Right lobe of liver (tissue), 6 donors: ENCODE results near the gene SLC39A12. TPM values are rescaled to one million over a fixed set of nuclear protein-coding genes. Genes with fewer than 3 reads are reported as not detected.

ENCODE experiments used
- ATAC-seq, 4 donors: fragments of 200-7000 bp; cut with Tn5 transposase; one replicate each; pipeline ENCODE4 v1.9.1; 2020; ENCODE audit warnings: mild to moderate bottlenecking in 4 of 4, moderate library complexity in 4 of 4
- DNase-seq, 3 donors: peaks; one replicate each; pipeline ENCODE4 v3.0.0-alpha.2; 2020
- H3K27ac ChIP-seq, 3 donors: fragments of 200-600 bp; one replicate each; pipeline ENCODE4 v1.8.0; 2022
- H3K27me3 ChIP-seq, 2 donors: fragments of 200-600 bp; one replicate each; pipeline ENCODE4 v1.8.0; 2022
- H3K36me3 ChIP-seq, 4 donors: fragments of 200-600 bp; sonication (generic) in 1 of 4; one replicate each; pipeline versions ENCODE4 v1.5.1 to v1.8.0; 2017 to 2022; ENCODE audit warnings: control low read depth in 1 of 4
- H3K4me1 ChIP-seq, 4 donors: fragments of 200-600 bp; sonication (generic) in 1 of 4; one replicate each; pipeline versions ENCODE4 v1.5.1 to v1.8.0; 2017 to 2022; ENCODE audit warnings: control low read depth in 1 of 4
- H3K4me3 ChIP-seq, 3 donors: fragments of 200-600 bp; one replicate each; pipeline ENCODE4 v1.8.0; 2022
- H3K9me3 ChIP-seq, 4 donors: fragments of 200-600 bp; sonication (generic) in 1 of 4; one replicate each; pipeline versions ENCODE4 v1.5.1 to v1.8.0; 2017 to 2022; ENCODE audit warnings: control low read depth in 1 of 4
- CTCF ChIP-seq, 4 donors: fragments of 200-600 bp in 3 of 4; fragments of 450-650 bp in 1 of 4; IDR thresholded peaks; one replicate each; pipeline versions ENCODE4 v1.5.1 to v1.8.0; 2016 to 2022; ENCODE audit warnings: antibody characterized with exemption in 4 of 4, mild to moderate bottlenecking in 2 of 4
- POLR2A ChIP-seq: fragments of 450-650 bp; IDR thresholded peaks from one replicate; pipeline ENCODE4 v1.6.1; 2017; ENCODE audit warnings: antibody characterized with exemption, mild to moderate bottlenecking
- WGBS: methylation state at CpG from one replicate; pipeline ENCODE4 v1.1.6; 2018; ENCODE audit warnings: low coverage, low lambda C conversion rate; ENCODE audit not compliant: insufficient coverage; ENCODE audit errors: missing lambda C conversion rate; 5-methylcytosine and 5-hydroxymethylcytosine counted together
- intact Hi-C, 2 donors: fragments of 100-400 bp; cut with DNase I; formaldehyde crosslinking; loops; one replicate each; pipeline versions ENCODE4 v1.11.2 to v1.14.1; 2022
- total RNA-seq, 6 experiments: library from RNA; depleted of rRNA in 2 of 6; stranded (reverse); fragments of >200 nt in 2 of 6; fragmentation: NEBNext Ultra II Directional in 3 of 6; extraction: Animal tissue kit (Norgen Biotek cat#: 25700) in 3 of 6; gene quantifications; one replicate each; pipeline versions ENCODE4 v1.1.0 to v1.2.4, GENCODE V29; 2016 to 2023
- donor health status: DM: no; HTN: yes; CAD: no.
- donor health status: DM: no; HTN: no; CAD: no.
- donor health status: DM: no; HTN: no; CAD: no.
- donor health status: DM: no; HTN: yes; CAD: no.
- donor health status: DM: no; HTN: yes; CAD: no.

The SLC39A12 gene
- total RNA-seq, 6 experiments from 2014 or later, result 0.10 to 0.11 TPM; not detected in 4

- TF ChIP-seq POLR2A, result no peak
- TF ChIP-seq CTCF (IDR thresholded peaks at IDR 0.05), result no peak
Measured at GRCh38 chr10:18068401-18068800, 116.7 kb downstream of the SLC39A12 start.

GRCh38 chr10:18071591-18071990 lies 119.9 kb downstream of the SLC39A12 start:
- no peaks in the 10 kb centered on the region for H3K27me3 ChIP-seq
- no peaks in the 10 kb centered on the region for H3K9me3 ChIP-seq
- no peaks in the 10 kb centered on the region for H3K4me1 ChIP-seq
- H3K36me3 ChIP-seq, result no peaks in the 10 kb centered on the region
- TF ChIP-seq CTCF (IDR thresholded peaks at IDR 0.05), result no peak
- TF ChIP-seq POLR2A, result no peak
- DNase-seq (no peak), ATAC-seq (no peak)
- intact Hi-C loops, result no loop called here
- 40% methylated on average over 2 of the region's 2 CpGs for WGBS
- no peak overlapping the region for H3K27ac ChIP-seq
- H3K4me3 ChIP-seq, result no peak overlapping the region

More at GRCh38 chr10:18068401-18068800, 116.7 kb downstream of the SLC39A12 start:
- no peaks in the 10 kb centered on the region for H3K36me3 ChIP-seq
- no peaks in the 10 kb centered on the region for H3K9me3 ChIP-seq
- H3K4me1 ChIP-seq, result no peaks in the 10 kb centered on the region
- no peaks in the 10 kb centered on the region for H3K27me3 ChIP-seq
- intact Hi-C loops, result no loop called here
- no peak overlapping the region for H3K27ac ChIP-seq
- no peak for DNase-seq
- no peak overlapping the region for H3K4me3 ChIP-seq
- WGBS, result 64% methylated on average over 4 of the region's 4 CpGs
- ATAC-seq, result no peak

- ATAC-seq (no peak), DNase-seq (no peak)
- Histone ChIP-seq H3K4me3 (no peak overlapping the region), H3K27ac (no peak overlapping the region), H3K4me1 (no peaks in the 10 kb centered on the region), H3K27me3 (no peaks in the 10 kb centered on the region), H3K9me3 (no peaks in the 10 kb centered on the region), H3K36me3 (no peaks in the 10 kb centered on the region)
- intact Hi-C loops, result no loop called here
- TF ChIP-seq POLR2A, result no peak
- no peak for TF ChIP-seq CTCF (IDR thresholded peaks at IDR 0.05)
- 62% methylated on average over 2 of the region's 3 CpGs for WGBS
Measured at GRCh38 chr10:18073314-18073713, 121.6 kb downstream of the SLC39A12 start.

- H3K27me3 ChIP-seq, result no peaks in the 10 kb centered on the region
- DNase-seq, result no peak
- 46% methylated on average over 3 of the region's 3 CpGs for WGBS
- no peaks in the 10 kb centered on the region for H3K36me3 ChIP-seq
- H3K9me3 ChIP-seq, result no peaks in the 10 kb centered on the region
- intact Hi-C loops, result no loop called here
- ATAC-seq, result no peak
- no peaks in the 10 kb centered on the region for H3K4me1 ChIP-seq
- H3K27ac ChIP-seq, result no peak overlapping the region
- TF ChIP-seq POLR2A (no peak), CTCF (IDR thresholded peaks at IDR 0.05) (no peak)
- H3K4me3 ChIP-seq, result no peak overlapping the region
Measured at GRCh38 chr10:18075881-18076280, 124.2 kb downstream of the SLC39A12 start.
